Activated naive CD8-positive, alpha-beta T cell (primary cell): Measurements from ENCODE around the gene OR7A10.
"Not testable (repeated sequence)": the region's sequence is repeated elsewhere in the genome, so short reads cannot be mapped to it uniquely, and the experiment has no call there.

Source experiments
- H3K27ac Mint-ChIP-seq: one replicate; pipeline ENCODE4 v1.8.0; 2021; ENCODE audit warnings: mixed read lengths
- H3K27me3 Mint-ChIP-seq: one replicate; pipeline ENCODE4 v1.8.0; 2021; ENCODE audit warnings: mixed read lengths
- H3K36me3 Mint-ChIP-seq: one replicate; pipeline ENCODE4 v1.8.0; 2021; ENCODE audit warnings: mixed read lengths
- H3K4me1 Mint-ChIP-seq: one replicate; pipeline ENCODE4 v1.8.0; 2021; ENCODE audit warnings: low read depth, mixed read lengths
- H3K4me3 Mint-ChIP-seq: one replicate; pipeline ENCODE4 v1.8.0; 2021; ENCODE audit warnings: mild to moderate bottlenecking, mixed read lengths
- H3K9me3 Mint-ChIP-seq: one replicate; pipeline ENCODE4 v1.8.0; 2021; ENCODE audit warnings: low read depth, mixed read lengths

Gene OR7A10

GRCh38 chr19:14817052-14817451 lies 31.7 kb downstream of the OR7A10 start:
- Mint-ChIP-seq H3K4me1 (no peaks in the 10 kb centered on the region), H3K27ac (no peak overlapping the region), H3K9me3 (no peaks in the 10 kb centered on the region), H3K4me3 (no peak overlapping the region), H3K27me3 (peaks cover 12% of the 10 kb centered on the region), H3K36me3 (no peaks in the 10 kb centered on the region)

GRCh38 chr19:14814982-14815652 lies 33.6 kb downstream of the OR7A10 start:
- H3K4me1 Mint-ChIP-seq = no peaks in the 10 kb centered on the region
- H3K27ac Mint-ChIP-seq = no peak overlapping the region
- H3K27me3 Mint-ChIP-seq = peaks cover 4% of the 10 kb centered on the region
- no peaks in the 10 kb centered on the region for H3K36me3 Mint-ChIP-seq
- no peak overlapping the region for H3K4me3 Mint-ChIP-seq
- H3K9me3 Mint-ChIP-seq = no peaks in the 10 kb centered on the region

GRCh38 chr19:14809272-14810057 lies 39.3 kb downstream of the OR7A10 start:
- H3K4me1 Mint-ChIP-seq = peaks cover 6% of the 10 kb centered on the region
- H3K27ac Mint-ChIP-seq = no peak overlapping the region
- peaks cover 5% of the 10 kb centered on the region for H3K27me3 Mint-ChIP-seq
- no peaks in the 10 kb centered on the region for H3K36me3 Mint-ChIP-seq
- no peak overlapping the region for H3K4me3 Mint-ChIP-seq
- no peaks in the 10 kb centered on the region for H3K9me3 Mint-ChIP-seq

GRCh38 chr19:14804765-14805164 lies 44.0 kb downstream of the OR7A10 start:
- Mint-ChIP-seq H3K27ac (no peak overlapping the region), H3K36me3 (no peaks in the 10 kb centered on the region), H3K27me3 (peaks cover 6% of the 10 kb centered on the region), H3K4me3 (no peak overlapping the region), H3K4me1 (peaks cover 5% of the 10 kb centered on the region), H3K9me3 (no peaks in the 10 kb centered on the region)

- H3K4me3 Mint-ChIP-seq = no peak overlapping the region
- H3K36me3 Mint-ChIP-seq = no peaks in the 10 kb centered on the region
- H3K4me1 Mint-ChIP-seq = no peaks in the 10 kb centered on the region
- H3K9me3 Mint-ChIP-seq = no peaks in the 10 kb centered on the region
- H3K27ac Mint-ChIP-seq = no peak overlapping the region
- peaks cover 8% of the 10 kb centered on the region for H3K27me3 Mint-ChIP-seq
Measured at GRCh38 chr19:14798760-14799159, 50.0 kb downstream of the OR7A10 start.

- Mint-ChIP-seq H3K4me3 (no peak overlapping the region), H3K27ac (no peak overlapping the region), H3K9me3 (no peaks in the 10 kb centered on the region), H3K27me3 (peaks cover 9% of the 10 kb centered on the region), H3K36me3 (no peaks in the 10 kb centered on the region), H3K4me1 (no peaks in the 10 kb centered on the region)
Measured at GRCh38 chr19:14796021-14796420, 52.7 kb downstream of the OR7A10 start.

GRCh38 chr19:14795078-14795721 lies 53.5 kb downstream of the OR7A10 start:
- no peak overlapping the region for H3K4me3 Mint-ChIP-seq
- H3K27me3 Mint-ChIP-seq = peaks cover 9% of the 10 kb centered on the region
- no peak overlapping the region for H3K27ac Mint-ChIP-seq
- H3K36me3 Mint-ChIP-seq = no peaks in the 10 kb centered on the region
- H3K4me1 Mint-ChIP-seq = no peaks in the 10 kb centered on the region
- H3K9me3 Mint-ChIP-seq = no peaks in the 10 kb centered on the region

GRCh38 chr19:14792250-14792649 lies 56.5 kb downstream of the OR7A10 start:
- not testable (repeated sequence) for H3K36me3 Mint-ChIP-seq, H3K27me3 Mint-ChIP-seq, H3K9me3 Mint-ChIP-seq, H3K4me3 Mint-ChIP-seq, H3K4me1 Mint-ChIP-seq, H3K27ac Mint-ChIP-seq
